ENCODE results near the gene ASB18.

DNA sequence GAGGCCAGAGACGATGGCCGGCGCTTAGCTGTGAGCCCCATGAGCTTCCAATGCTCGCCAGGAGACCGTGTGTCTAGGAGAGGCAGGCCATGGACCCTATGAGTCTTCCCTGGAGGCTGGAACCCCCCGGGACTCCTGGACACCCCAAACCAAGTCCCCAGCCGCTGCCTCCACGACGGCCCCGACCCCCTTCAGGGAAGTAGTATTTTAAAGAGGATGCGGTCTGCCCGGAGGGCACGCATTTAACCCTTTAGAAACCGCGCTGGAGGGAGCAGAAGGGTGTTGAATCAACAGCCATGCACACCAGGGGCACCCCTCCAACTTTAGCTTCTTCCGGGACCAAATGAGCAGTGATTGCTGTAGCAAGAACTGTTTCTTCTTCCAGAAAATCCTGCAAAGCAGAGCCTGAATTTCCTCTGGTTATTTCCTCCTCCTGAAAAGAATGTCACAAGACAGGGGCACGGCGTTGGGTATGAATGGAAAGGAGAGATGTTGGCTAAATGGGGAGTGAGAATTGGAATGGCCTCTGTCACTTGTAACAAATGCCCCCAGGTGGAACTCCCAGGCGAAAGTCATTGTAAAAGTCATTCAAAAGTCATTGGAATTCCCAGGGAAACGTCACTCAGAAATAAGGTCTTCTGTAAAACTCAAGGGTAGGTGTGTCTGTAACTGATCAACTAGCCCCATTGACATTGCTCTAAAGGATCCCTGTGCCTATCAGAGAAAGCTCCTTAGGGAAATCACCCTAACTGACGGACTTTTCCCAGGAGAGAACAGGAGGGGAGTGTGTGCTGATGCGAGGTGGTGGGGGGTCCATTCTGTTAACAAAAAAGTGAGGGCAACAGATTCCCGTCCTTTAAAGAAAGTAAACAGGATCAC lies 90.2 kb downstream of the ASB18 start:
- TF ChIP-seq, protein P1, sequence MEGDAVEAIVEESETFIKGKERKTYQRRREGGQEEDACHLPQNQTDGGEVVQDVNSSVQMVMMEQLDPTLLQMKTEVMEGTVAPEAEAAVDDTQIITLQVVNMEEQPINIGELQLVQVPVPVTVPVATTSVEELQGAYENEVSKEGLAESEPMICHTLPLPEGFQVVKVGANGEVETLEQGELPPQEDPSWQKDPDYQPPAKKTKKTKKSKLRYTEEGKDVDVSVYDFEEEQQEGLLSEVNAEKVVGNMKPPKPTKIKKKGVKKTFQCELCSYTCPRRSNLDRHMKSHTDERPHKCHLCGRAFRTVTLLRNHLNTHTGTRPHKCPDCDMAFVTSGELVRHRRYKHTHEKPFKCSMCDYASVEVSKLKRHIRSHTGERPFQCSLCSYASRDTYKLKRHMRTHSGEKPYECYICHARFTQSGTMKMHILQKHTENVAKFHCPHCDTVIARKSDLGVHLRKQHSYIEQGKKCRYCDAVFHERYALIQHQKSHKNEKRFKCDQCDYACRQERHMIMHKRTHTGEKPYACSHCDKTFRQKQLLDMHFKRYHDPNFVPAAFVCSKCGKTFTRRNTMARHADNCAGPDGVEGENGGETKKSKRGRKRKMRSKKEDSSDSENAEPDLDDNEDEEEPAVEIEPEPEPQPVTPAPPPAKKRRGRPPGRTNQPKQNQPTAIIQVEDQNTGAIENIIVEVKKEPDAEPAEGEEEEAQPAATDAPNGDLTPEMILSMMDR (IDR thresholded peaks at IDR 0.05 in 2 of 3, conservative IDR thresholded peaks at IDR 0.05 in 1 of 3; ENCODE audit: control insufficient read depth in 2 of 3, extremely low read depth in 1 of 3, insufficient read depth in 1 of 3, low read depth in 3 of 3, low read length in 3 of 3) = no peak
- TF ChIP-seq RFX5 (IDR thresholded peaks at IDR 0.05; ENCODE audit: low read depth, low read length) = no peak
- TF ChIP-seq POLR2A (IDR thresholded peaks at IDR 0.05; ENCODE audit: low read depth, low read length) = no peak
- no peak for TF ChIP-seq SMC3 (IDR thresholded peaks at IDR 0.05; ENCODE audit: borderline replicate concordance, low read length)
- no peak for TF ChIP-seq YY1 (IDR thresholded peaks at IDR 0.05; ENCODE audit: low read depth, low read length)
- TF ChIP-seq NRF1 (conservative IDR thresholded peaks at IDR 0.05; ENCODE audit: low read depth, low read length) = no peak
- TF ChIP-seq TCF3 (IDR thresholded peaks at IDR 0.05; ENCODE audit: borderline replicate concordance, insufficient read depth, low read depth, low read length) = no peak
- no peak for TF ChIP-seq EZH2 (IDR thresholded peaks at IDR 0.05; ENCODE audit: borderline replicate concordance, control insufficient read depth, low read depth, low read length)
- TF ChIP-seq TCF7 (IDR thresholded peaks at IDR 0.05; ENCODE audit: borderline replicate concordance) = no peak
- no peak for TF ChIP-seq DPF2 (IDR thresholded peaks at IDR 0.05)

Measured in GM12878 (cell line).